ENCODE results near the gene CDH4. TPM values are rescaled to one million over a fixed set of nuclear protein-coding genes. Genes with fewer than 3 reads are reported as not detected.

Gene CDH4
- total RNA-seq, 1 donor from 2014 or later, result 0.06 TPM

DNA sequence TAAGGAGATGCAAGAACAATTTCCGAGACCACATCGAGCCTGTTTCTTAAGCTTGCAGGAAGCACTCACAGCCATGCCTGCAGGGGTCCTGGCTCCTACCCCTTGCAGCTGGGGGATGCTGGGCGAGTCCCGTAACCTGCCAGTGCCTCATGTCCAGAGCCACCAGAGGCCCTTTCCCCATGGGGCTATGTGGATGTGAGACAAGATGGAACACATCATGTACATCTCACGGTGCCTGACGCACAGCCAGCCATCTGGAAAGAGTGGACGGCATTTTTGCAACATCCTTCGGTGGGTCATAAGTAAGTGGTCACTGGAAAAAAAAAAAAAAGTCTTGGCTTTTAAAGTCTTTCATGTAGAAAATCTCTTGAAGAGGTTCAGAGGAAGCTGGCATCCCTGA lies 72.8 kb downstream of the CDH4 start:
- no peak for DNase-seq
- Histone ChIP-seq H3K4me3 (no peak overlapping the region), H3K27ac (no peak overlapping the region), H3K36me3 (no peaks in the 10 kb centered on the region), H3K27me3 (ENCODE audit: low read depth) (peaks cover 3% of the 10 kb centered on the region), H3K4me1 (no peaks in the 10 kb centered on the region), H3K9me3 (no peaks in the 10 kb centered on the region)
- intact Hi-C loops (cut with DNase I), result no loop called here
- no peak for ATAC-seq
- TF ChIP-seq, protein P1, sequence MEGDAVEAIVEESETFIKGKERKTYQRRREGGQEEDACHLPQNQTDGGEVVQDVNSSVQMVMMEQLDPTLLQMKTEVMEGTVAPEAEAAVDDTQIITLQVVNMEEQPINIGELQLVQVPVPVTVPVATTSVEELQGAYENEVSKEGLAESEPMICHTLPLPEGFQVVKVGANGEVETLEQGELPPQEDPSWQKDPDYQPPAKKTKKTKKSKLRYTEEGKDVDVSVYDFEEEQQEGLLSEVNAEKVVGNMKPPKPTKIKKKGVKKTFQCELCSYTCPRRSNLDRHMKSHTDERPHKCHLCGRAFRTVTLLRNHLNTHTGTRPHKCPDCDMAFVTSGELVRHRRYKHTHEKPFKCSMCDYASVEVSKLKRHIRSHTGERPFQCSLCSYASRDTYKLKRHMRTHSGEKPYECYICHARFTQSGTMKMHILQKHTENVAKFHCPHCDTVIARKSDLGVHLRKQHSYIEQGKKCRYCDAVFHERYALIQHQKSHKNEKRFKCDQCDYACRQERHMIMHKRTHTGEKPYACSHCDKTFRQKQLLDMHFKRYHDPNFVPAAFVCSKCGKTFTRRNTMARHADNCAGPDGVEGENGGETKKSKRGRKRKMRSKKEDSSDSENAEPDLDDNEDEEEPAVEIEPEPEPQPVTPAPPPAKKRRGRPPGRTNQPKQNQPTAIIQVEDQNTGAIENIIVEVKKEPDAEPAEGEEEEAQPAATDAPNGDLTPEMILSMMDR (IDR thresholded peaks at IDR 0.05), result no peak

DNA sequence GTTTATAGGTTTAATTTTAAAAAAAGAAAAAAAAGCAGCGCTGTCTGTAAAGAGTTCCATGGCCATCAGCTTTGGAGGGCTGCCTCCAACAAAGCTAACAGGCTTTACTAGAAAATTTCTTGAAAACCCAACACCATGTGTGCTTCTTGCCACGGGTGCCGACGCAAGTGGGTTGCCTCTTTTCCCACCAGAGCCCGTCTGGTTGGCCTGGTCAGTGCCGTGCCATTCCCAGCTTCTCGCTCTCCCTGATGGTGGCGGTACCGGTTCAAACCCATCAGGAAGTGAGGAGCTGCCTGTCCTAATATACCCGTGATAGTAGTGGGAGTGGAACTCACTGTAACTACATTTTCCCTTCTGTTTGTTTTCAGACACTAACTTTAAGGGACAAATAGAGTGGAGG lies 73.7 kb downstream of the CDH4 start:
- H3K27ac ChIP-seq, result no peak overlapping the region
- intact Hi-C loops (cut with DNase I), result no loop called here
- TF ChIP-seq, protein P1 (IDR thresholded peaks at IDR 0.05), result no peak
- no peak for DNase-seq
- H3K4me1 ChIP-seq, result no peaks in the 10 kb centered on the region
- H3K36me3 ChIP-seq, result no peaks in the 10 kb centered on the region
- H3K4me3 ChIP-seq, result no peak overlapping the region
- peaks cover 3% of the 10 kb centered on the region for H3K27me3 ChIP-seq (ENCODE audit: low read depth)
- no peak for ATAC-seq
- H3K9me3 ChIP-seq, result no peaks in the 10 kb centered on the region

DNA sequence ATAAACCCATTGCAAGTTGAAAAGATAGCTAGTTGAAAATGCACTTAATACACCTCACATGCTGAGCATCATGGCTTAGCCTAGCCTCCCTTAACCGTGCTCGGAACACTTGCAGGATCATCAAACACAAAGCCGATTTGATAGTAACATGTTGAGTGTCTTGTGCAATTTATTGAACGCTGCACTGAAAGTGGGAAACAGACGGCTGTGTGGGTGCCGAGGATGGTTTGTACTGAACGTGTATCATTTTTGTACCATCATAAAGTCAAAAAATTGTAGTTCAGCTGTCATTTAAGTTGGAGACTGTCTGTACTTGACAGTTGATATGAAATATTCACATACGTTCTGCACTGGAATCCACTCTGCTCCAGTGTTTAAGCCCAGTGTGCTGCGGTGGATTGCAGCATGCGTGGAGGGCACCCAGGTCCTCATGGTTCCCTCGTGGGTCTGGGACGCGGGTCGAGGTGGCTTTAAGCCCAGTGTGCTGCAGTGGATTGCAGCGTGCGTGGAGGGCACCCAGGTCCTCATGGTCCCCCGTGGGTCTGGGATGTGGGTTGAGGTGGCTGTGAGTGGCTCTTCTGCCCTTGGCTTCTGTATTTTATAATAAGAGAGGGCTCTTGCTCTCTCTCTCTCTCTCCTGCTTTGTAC lies 77.0 kb downstream of the CDH4 start:
- Histone ChIP-seq H3K27me3 (ENCODE audit: low read depth) (no peaks in the 10 kb centered on the region), H3K4me1 (no peaks in the 10 kb centered on the region), H3K27ac (no peak overlapping the region), H3K4me3 (no peak overlapping the region), H3K9me3 (no peaks in the 10 kb centered on the region), H3K36me3 (no peaks in the 10 kb centered on the region)
- TF ChIP-seq, protein P1 (IDR thresholded peaks at IDR 0.05), result no peak
- intact Hi-C loops (cut with DNase I), result no loop called here
- ATAC-seq (peak; percentile 82 to 90), DNase-seq (peak; percentile 71)

DNA sequence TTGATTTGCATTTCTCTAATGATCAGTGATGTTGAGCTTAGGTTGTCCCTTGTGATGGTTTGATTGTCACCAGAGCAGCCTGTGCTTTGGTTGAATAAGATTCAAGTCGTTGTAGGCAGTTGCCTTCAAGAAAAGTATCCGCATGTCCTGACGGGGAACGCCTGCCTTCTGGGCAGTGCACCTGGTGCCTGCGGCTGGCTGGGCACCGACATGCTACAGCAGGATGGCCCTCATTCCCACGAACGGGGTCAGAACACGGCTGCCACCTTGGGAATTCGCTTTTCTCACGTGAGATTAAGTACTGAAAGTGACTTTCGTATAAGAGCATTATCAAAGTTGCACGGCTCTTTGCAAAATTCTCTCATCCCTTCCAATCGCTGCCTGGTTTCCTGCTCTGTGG lies 78.4 kb downstream of the CDH4 start:
- intact Hi-C loops (cut with DNase I), result no loop called here
- Histone ChIP-seq H3K36me3 (no peaks in the 10 kb centered on the region), H3K4me1 (no peaks in the 10 kb centered on the region), H3K4me3 (no peak overlapping the region), H3K27ac (no peak overlapping the region), H3K9me3 (no peaks in the 10 kb centered on the region), H3K27me3 (ENCODE audit: low read depth) (no peaks in the 10 kb centered on the region)
- TF ChIP-seq, protein P1 (IDR thresholded peaks at IDR 0.05), result no peak
- ATAC-seq (no peak), DNase-seq (no peak)

DNA sequence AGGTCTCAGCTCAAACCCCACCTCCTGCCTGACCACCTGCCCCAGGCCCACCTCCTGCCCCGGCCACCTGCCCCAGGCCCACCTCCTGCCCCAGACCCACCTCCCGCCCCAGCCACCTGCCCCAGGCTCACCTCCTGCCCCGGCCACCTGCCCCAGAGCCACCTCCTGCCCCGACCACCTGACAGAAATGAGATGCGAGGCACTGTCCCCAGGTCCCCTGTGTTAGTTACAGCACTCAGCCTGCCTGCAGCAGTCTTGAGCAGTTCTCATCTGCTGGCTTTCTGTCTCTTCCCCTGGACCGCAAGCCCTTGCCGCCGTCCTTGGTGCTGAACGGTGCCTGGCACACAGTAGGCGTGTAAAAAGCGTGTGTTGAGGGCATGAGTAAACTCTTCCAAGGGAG lies 79.5 kb downstream of the CDH4 start:
- Histone ChIP-seq H3K27ac (no peak overlapping the region), H3K4me1 (no peaks in the 10 kb centered on the region), H3K9me3 (no peaks in the 10 kb centered on the region), H3K36me3 (no peaks in the 10 kb centered on the region), H3K4me3 (no peak overlapping the region), H3K27me3 (ENCODE audit: low read depth) (peaks cover 3% of the 10 kb centered on the region)
- TF ChIP-seq, protein P1 (IDR thresholded peaks at IDR 0.05), result no peak
- intact Hi-C loops (cut with DNase I), result no loop called here
- ATAC-seq (peak in 1 of 2 donors; percentile 77), DNase-seq (no peak)
